HG02588 (cell line): Measurements from ENCODE around the gene PEAK1.
"Not testable (repeated sequence)": the region's sequence is repeated elsewhere in the genome, so short reads cannot be mapped to it uniquely, and the experiment has no call there.

Experiments
- ATAC-seq: cut with Tn5 transposase; IDR thresholded peaks from one replicate; pipeline ENCODE4 v1.9.1; 2021; ENCODE audit warnings: mild to moderate bottlenecking, moderate library complexity; ENCODE audit not compliant: unreplicated experiment

The PEAK1 gene

DNA sequence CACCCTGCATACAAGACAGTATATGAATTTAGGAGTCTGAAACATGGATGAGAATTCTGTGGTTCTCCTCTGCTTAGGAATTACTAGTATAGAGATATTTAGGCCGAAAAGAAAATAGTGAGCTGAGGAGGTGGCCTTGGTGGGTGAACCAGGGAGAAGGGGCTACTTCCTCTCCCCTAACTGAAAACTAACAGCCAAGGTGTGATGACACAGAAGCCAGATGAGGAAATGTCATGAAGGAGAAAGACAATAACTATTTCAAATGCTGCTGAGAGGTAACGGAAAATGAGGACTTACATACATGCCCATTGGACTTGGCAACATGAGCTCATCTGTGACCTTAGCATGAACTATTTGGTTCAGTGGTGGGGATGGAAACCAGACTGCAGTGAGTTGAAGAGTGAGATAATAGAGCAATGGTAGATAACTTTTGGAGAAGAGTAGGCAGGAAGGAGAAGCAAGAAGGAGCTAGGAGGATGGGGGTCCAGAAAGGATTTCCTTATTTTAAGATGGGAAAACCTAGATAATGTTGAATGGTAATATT is 234.6 kb downstream of the PEAK1 start:
- no peak for ATAC-seq

DNA sequence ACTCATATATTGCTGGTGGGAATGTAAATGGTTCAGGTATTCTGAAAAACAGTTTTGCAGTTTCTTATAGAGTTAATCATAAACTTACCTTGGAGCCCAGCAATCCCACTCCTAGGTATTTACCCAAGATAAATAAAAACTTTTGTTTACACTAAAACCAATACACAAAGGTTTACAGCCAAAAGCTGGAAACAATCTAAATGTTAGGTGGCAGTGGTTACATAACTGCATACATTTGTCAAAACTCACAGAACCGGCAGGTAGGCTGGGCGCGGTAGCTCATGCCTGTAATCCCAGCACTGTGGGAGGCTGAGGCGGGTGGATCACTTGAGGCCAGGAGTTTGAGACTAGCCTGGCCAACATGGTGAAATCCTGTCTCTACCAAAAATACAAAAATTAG is 235.6 kb downstream of the PEAK1 start:
- not testable (repeated sequence) for ATAC-seq

DNA sequence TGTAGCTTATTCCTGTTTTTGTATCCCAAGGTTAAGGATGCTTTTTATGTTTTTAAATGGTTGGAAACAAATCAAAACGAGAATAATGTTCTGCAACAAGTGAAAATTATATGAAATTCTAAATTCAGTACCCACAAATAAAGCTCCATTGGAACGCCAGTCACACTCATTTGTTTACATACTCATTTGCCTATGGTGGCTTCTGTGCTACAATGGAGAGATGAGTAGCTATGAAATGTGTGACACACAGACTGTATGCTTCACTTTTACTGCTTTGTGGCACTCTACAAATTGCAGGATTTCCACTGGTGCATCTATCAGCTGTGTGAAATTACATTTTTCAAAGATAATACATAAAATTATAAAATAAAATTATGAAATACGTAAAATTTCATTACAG is 236.8 kb downstream of the PEAK1 start:
- no peak for ATAC-seq

DNA sequence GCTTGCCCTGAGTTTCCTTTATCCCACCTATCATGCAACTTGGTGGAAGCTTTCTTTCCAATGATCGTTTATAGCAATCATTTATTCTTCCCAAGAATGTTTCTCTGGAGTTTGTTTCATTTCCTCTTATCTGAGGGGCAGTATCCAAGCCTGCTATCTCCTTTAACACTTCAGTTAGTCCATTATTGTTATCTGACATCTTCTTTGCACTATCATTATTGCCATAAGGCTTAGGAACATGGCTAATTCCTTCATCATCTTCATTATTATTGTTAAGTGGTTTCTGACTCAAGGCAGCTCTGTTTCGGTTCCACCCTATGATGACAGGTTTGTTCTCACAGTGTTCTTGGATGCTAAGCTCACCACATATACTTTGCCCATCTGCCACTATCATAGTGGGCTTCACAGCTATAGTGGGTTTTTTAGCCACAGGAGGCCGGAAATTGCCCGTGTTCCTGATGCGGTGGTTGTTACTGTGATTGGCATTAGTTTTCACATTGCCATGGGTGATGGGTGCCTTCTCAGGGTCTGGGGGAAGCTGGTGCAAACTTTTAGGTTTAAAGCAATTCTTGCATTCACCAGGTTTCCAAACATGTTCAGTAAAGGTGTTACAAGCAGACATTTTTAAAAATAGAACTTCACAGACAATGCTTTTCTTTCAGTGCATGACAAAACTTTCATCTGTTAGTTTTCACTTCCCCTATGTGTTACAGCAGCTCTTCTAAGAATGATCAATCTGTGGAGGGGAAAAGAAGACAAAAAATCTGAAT is 238.4 kb downstream of the PEAK1 start:
- no peak for ATAC-seq

DNA sequence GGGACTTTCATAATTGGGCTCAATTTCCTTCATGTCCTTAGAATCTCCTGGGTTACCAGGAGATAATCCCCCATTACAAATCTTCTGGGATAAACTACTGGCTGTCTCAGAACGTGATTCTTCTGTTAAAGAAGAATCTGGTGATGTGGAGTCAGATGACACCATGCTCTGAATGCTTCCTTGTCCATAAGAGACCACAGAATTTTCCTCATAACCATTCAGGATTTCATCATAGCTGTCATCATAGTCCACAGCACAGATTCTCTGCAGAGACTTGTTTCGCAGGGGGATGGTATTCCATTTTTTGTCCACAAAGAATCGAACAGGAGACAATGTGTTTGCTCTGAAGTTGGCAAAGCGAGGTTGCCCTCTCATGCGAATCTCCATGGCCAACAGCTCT is 239.1 kb downstream of the PEAK1 start:
- ATAC-seq: no peak

DNA sequence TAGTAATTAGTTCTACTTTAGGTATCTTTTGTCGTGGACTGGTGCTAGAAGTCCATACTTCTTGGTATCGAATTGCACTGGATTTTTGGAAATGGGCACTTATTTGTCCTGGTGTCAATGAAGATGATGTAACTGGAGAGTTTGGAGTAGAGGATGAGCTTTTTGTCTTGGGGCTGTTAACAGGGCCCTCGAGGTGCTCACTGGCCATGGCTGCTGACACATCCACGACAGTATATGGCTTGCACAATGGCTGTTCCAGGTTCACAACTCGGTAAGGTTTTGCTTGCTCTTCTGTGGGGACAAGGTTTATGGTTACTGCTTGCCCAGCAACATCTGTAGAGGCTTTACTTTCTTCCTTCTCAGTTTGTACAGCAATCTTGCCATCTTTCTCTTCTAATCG is 239.6 kb downstream of the PEAK1 start:
- no peak for ATAC-seq

DNA sequence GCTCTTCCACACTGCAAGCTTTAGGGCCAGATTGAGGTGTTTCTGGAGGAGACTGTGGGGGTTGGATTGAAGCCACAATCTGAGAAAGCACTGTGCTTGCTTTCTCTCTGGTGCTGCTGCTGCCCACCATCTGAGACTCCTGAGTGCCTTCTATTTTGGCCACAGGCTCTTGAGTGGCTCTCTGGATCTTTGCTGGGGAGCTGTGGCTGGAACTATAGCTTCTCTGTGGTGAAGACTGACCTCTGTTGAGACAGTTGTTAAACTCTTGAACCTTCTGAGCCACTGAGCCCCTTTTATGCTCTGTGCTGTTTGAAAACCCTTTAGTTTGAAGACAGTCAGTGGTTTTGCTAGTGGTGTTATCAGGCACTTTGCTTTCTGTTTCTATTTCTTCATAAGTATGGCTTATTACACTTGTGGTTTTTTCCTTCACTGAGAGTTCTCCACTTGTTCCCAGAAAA is 240.3 kb downstream of the PEAK1 start:
- ATAC-seq: no peak

DNA sequence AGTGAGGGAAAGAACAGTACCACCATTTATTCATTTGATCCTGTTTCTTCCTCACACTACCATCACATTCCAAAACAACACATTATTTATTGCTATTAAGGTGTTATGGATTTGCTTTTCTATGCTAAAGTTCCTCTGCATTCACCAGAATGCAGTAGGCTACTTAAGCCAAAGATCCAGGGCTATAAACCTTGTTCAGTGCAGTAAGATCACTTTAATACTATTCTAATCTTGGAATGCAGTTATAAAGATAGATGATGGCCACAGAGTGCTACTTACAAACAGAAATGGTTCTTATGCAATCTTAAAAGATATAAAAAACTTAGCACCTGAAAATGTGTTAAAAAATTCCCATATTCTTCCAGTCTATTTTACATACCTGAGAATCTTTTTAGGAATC is 241.5 kb downstream of the PEAK1 start:
- ATAC-seq: no peak

DNA sequence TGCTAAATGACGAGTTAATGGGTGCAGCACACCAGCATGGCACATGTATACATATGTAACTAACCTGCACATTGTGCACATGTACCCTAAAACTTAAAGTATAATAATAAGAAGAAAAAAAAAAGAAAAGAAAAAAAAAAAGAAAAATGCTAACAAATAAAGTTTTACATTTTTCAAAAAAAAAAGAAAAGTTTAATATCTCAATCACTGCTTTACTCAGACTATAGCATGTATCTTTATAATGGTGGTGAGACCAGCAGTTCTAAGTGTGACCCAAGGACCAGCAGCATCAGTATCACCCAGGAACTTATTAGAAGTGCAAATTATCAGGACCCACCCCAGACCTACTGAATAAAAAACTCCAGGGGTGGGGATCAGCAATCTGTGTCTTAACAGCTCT is 243.8 kb downstream of the PEAK1 start:
- ATAC-seq: not testable (repeated sequence)

DNA sequence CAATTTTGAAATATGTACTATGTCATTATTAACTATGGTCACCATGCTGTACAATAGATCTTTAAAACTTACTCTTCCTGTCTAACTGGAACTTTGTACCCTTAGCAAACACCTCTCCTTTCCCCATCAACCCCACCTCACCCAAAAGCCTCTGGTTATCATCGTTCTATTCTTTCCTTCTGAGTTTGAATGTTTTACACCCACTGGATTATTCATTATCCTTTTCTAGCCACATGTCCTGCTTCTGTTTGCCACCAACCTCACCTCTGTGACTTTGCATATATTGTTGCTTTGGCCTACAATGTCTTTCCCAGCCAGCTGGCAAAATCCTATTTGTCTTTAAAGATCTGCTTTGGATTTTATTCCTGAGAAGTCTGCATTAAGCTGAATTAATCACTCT is 246.4 kb downstream of the PEAK1 start:
- no peak for ATAC-seq

DNA sequence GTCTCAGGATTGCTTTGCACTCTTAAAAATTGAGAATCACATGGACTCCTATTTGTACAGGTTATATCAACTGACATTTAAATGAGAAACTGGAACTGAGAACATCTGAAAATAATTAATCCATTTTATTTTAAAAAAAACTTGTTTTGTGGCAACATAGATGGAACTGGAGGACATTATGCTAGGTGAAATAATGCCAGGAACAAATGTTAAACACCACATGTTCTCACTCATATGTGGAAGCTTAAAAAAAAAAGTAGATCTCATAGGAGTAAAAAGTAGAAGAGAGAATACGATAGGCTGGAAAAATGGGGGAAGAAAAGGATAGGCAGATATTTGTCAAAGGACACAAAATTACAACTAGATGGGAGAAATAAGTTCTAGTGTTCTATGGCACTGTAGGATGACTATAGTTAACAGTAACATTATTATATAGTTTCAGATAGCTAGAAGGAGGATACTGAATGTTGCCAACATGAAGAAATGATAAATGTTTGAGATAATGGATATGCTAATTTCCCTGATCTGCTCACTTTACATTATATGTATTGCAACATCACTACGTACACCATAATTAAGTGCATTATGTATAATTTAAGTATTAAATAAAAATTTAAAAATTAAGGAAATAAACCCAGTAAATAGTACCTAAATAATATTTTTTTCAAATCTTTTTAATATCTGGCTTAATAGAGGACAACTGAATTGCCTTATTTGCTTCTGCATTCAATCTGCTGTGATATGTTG is 248.5 kb downstream of the PEAK1 start:
- no peak for ATAC-seq

DNA sequence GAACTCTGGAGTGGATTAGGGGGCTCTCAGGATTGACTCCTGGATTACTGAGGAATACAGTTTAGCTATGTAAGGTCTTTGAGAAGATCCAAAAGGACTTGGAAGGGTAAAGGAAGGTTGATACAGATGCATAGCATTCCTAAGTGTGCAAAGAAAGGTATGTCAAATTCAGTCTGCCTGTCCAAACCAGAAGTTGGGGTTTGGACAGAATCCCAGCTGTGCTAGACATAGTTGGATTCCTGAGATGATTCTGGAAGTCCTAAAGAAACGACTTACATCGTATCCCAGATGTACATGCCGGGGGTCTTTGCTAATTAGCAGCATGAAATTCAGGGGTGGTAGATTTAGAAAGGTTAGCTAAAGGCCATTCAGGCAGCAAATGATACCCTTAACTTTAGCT is 251.3 kb downstream of the PEAK1 start:
- ATAC-seq: no peak

DNA sequence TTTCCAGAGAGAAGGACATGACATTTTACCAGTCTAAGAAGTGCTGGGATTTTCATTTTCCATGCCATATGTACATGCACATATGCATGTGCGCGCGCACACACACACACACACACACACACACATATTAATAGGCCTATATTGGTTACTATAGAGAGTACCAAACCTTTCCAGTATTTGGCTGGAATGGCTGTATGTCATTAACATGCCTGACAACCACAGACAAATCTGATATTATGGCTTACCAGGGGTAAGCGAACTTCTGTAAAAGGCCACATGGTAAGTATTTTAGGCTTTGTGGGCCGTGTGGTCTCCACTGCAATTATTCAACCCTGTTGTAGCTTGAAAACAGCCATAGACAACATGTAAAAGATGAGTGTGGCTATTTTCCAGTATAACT is 251.8 kb downstream of the PEAK1 start:
- no peak for ATAC-seq

DNA sequence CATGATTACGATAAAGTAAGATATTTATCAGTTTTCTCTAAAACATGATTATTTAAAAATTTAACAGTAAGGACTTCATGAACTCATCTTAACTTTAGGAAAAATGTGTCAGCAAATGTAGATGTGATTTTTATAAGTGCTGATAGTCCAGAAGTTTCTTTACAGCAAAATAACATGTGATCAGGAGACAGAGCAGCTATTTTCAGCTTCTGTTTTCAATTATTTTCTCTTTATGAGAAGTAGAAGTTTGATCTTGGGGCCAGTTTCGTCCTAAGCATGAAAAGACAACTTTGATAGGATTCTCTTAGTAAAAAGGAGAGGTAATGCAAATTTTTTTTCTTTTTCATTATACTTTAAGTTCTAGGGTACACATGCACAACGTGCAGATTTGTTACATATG is 252.5 kb downstream of the PEAK1 start:
- no peak for ATAC-seq

DNA sequence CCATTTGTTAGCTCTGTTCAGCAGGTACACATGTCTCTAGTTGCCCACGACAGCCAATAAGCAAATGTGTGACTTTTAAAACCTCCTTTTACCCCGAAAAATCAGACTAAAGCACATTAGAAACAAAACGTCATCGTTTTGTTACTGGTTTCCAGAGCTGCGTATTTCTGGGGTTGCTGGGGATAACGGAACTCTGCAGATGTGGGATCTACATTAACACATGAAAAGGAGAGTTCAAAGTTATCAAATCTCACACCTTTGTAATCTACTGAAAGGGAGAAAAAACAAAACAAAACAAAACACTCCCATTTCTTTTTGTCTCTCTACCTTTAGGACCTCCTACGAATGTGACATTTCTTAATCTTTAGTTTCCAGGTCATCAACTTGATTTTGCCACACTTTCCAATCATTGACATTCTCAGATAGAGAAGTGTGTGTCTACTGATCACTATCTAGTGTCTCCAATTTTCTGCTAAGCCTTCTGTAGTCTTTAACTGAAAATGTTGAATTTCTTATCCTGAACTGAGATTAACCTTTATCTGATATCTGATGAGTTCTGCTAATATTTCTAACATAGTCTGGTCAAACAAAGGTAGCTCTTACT is 256.0 kb downstream of the PEAK1 start:
- no peak for ATAC-seq

DNA sequence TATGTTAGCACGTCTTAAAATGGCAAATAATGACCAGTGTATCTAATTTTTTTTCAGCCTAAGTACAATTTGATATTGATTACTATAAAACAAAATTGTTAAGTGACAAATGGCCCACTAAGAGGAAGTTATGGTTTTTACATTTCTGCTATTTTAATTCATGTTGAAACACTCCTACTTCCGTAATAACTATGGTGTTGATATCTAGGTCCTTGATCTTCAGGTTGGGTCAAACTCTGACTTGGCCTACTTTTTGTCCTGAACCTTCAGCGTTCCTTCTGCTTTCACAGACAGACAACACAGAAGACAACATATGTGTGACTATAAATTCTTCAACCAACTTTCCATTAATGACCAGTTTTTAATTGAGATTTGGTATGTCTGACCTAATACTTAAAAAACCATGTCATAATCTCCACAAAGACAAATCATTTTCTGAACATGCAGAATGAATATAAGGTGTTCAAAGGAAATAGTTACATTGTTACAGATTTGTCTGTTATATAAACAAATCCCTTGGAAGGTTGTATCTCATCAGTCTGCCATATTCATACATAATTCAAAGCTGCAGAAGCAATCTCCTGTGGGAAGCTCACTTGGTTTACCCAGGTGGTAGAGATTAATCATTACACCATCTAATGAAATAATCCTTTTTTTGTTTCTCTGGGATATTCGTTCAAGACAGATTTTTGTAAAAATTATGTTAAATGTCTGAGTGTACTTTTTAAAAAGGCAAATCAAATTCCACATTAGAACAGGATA is 256.9 kb downstream of the PEAK1 start:
- no peak for ATAC-seq

DNA sequence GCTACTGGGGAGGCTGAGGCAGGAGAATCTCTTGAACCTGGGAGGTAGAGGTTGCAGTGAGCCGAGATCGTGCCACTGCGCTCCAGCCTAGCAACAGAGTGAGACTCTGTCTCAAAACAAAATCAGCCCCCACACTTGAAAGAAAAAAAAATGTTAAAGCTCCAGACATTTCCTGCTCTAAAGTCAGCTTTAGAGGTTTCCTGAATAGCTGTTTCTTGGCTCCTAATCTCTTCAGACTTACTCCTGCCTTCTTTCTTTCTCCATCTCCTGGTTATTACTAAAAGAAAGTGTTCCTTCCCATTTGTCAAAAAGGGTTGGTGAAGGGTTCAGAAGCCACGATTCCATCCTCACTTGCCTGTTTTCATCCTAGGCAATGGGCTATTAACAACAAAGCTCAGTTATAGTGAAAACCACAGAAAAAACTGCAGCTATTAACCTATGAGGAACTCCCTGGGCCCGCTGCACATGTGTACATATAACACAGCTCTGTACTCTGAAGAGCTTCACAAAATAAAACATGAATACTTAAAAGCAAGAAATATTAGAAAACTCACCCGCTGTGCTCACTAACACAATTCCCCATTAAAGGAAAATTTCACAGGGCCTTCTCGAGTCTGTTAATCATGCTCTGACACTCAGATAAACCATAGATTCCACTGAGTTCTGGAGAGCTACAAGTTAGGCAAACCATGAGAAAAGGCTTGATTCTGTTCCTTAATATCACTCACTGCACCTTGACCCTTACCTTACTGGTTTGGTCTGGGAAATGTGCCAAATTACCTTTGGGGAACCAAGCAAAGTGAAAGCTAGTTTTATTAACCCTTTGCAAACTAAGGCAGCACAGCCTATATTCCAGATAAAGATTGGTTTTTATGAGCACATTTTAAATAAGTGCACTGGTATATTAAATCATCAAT is 259.1 kb downstream of the PEAK1 start:
- no peak for ATAC-seq

DNA sequence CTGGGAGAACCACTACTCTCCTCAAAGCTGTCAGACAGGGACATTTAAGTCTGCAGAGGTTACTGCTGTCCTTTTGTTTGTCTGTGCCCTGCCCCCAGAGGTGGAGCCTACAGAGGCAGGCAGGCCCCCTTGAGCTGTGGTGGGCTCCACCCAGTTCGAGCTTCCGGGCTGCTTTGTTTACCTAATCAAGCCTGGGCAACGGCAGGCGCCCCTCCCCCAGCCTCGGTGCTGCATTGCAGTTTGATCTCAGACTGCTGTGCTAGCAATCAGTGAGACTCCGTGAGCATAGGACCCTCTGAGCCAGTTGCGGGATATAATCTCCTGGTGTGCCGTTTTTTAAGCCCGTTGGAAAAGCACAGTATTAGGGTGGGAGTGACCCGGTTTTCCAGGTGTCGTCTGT is 263.9 kb downstream of the PEAK1 start:
- ATAC-seq: not testable (repeated sequence)

DNA sequence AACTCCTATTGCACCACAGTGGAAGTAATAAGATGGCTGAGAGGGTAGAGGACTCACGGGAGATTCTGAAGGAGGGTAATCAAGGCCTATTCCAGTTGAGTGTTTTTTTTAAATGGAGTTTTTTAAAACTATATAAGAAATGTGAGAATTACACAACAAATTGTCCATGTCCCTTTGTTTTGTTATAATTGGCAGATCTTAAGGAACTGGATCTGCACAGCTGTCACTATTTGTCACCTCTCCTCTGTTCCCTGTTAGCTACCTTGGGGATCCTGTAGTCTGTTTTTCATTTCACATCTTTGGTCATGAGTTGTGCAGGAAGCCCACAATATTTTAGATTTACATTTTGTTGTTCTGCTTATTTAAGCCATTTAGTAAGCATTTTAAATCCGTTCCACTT is 271.7 kb downstream of the PEAK1 start:
- no peak for ATAC-seq

DNA sequence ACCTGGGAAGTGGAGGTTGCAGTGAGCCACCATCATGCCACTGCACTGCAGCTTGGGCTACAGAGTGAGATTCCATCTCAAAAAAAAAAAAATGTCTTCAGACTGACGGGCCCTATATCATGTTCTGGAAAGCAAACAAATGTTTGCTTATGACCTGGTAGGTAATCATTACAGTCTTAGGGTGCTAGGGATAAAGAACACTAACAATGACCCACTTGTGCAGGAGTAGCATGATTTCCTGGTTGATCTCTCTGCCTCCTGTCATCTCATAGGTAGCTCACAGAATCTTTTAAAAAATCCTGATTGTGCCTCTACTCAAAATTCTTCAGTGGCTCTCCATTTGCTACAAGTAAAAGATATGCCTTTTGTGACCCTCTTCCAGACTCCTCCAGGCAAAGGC is 274.5 kb downstream of the PEAK1 start:
- no peak for ATAC-seq
